ENCODE data around the gene TBRG1.

TBRG1 gene

GRCh38 chr11:124658986-124659385 lies 36.3 kb downstream of the TBRG1 start:
- no peak for DNase-seq

DNA sequence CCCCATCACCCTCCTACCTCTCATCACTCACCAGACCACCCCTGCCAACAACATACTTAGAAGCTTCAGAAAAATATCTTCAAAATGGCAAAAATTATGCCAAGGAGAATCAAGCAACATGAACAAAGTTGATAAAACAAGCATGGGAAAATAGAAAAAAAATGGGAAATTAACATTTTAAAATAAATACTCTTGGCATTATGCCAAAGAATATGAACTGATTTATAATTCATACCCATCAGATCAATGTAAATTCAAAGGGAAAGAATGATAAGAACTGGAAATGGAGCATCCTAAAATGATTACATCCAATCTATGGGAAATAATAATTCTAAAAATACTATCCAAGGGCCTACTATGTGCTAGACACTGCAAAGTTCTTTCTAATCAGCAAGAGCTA lies 38.9 kb downstream of the TBRG1 start:
- no peak for DNase-seq

DNA sequence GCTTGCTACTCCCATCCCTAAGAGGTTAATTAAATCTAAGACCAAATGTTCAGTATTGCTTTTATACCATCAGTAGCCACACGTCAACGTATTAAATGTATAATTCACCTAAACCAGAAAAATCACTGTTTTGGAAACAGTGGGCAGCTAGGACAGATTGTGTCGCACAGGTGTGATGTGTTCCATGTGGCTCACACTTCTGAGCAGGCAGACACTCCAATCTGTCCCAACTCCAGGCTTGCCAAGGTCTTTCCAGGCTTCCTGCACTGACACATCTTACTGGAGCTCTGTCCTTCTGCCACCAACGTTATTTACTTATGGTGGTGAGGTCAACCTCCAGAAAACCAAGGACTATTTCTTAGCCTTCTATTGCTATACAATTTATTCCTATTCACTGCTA lies 39.4 kb downstream of the TBRG1 start:
- DNase-seq: no peak

DNA sequence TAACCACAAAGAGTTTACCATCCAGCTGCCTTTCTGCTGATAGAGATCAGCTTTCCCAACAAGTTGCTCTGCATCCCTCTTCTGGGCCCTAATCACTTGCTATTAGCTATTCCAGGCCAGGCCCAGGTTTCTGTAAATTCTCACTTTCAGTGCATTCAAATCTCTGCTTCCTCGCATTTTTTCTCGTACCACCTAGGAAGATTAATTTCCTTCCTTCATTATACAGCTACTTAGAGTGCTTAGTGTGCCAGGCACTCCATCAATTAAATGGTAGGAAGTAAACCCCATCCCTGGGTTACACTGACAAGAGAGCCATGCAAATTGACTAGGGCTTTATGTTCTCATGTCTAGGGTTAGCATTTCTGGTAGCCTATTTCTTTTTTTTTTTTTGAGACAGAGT lies 41.2 kb downstream of the TBRG1 start:
- DNase-seq: no peak

DNA sequence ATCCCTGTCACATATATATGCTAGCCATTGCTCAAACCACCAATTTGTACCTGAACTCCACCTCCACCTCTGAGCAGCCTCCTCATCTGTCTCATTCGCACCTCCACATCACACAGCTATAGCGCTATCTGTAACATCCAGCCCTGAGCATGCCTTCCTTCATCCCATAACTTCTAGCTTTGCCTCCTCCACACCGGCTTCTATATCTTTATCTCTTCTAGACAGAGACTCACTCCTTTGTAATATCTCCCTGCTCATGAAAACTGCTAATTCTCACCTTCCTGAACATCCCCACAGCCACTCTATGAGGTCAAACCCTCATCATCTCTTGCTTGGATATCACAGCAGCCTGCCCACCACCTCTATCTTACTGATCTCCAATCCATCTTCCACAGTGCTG lies 44.9 kb downstream of the TBRG1 start:
- no peak for DNase-seq

- DNase-seq: peak; percentile 35
These were observed 46.5 kb downstream of the TBRG1 start for GRCh38 chr11:124669193-124669592.

- DNase-seq: no peak
These were observed 48.1 kb downstream of the TBRG1 start for GRCh38 chr11:124670732-124671131.

DNA sequence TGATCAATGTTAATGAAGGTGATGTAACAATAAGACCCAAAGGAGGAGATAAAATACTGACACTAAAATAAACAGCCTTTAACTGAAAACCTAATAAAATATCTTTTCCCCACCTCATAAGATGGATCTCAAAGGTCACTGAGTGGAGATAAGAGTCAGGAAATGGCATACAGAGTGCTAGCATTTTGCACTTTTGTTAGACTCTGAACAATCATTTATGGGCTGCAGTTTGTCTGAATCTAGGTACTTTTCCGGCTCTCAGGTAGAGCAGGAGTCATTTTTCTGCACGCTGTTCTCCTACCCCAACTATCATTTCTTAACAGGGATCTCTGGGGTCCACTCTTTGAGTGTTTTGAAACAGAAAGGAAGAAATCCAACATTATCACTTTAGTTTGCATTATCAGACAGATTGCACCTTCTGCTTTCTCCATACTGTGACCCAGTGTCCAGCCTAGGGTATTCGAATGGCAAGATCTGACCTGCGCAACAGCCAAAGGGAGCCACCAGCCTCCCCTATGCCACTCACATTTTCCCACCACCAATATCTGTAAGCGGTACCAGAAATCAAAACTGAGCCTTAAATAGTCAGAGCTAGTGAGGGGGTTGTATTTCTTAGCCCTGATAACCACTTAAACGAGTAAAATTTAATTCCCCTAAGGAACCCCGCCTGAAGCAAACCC lies 50.0 kb downstream of the TBRG1 start:
- DNase-seq: peak; percentile 8

- DNase-seq: peak; percentile 86
These were observed 50.9 kb downstream of the TBRG1 start, which contains the start of the genes SIAE and SPA17 for GRCh38 chr11:124673333-124674167. Gene SIAE, minus strand, starts transcription at chr11:124673739. Its CDS starts 31 bp downstream, at chr11:124673708. Gene SPA17, plus strand, starts transcription at chr11:124673904. Its CDS starts 1,361 bp downstream, at chr11:124675265.

DNA sequence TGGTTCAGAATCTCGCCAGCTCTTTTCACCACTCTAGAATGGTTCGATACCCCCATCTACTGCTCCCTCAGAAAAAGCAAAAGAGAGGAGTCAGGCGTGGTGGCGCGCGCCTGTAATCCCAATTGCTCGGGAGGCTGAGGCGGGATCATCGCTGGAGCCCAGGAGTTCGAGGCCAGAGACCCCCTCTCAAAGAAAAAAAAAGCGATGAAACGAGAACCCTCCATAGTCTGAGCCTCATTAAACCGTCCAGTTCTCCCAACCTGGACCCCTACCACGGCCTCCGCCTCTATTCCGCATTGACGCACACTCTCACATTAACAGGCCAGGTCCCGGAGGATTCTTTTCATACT lies 51.5 kb downstream of the TBRG1 start:
- no peak for DNase-seq

DNA sequence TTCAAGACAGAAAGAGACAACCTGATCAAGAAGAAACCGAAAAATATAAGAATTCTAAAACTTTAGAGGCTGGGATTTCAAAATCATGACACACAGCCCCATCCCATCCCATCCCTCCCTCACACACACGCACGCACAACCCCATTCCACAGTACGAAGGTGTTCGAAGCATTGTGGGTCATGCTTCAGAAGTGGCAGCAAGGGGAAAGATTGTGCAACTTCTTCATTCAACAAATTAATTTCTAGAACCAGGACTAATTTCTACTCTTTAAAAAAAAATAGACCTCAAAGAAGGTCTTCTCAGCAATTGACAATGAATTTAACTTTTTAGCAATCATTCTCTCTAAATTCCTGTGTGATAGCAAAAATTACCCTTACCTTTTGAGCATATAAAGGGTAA lies 51.9 kb downstream of the TBRG1 start:
- no peak for DNase-seq

- no peak for DNase-seq
These were observed 53.7 kb downstream of the TBRG1 start for GRCh38 chr11:124676386-124676785.

GRCh38 chr11:124678416-124678815 lies 55.8 kb downstream of the TBRG1 start:
- DNase-seq: no peak

- DNase-seq: no peak
These were observed 58.8 kb downstream of the TBRG1 start for GRCh38 chr11:124681421-124681820.

DNA sequence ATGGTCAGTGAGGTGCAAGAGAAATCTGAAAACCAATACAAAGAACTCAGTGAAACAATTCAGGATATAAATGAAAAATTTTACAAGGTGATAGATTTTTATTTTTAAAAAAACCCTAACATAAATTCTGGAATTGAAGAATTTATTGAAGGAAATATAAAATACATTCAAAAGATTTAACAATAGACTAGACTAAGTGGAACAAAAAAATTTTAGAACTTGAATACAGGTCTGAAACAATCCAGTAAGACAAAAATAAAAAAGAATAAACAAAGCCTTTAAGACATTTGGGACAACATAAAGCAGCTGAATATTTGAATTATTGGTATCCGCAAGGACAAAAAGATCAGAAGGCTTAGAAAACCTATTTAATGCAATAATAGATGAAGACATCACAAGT lies 59.8 kb downstream of the TBRG1 start:
- no peak for DNase-seq

Measured in right kidney (tissue), 1 donor.